K562 (cell line): ENCODE results near the gene DYRK1A. TPM values are rescaled to one million over a fixed set of nuclear protein-coding genes. Genes with fewer than 3 reads are reported as not detected.

Experiments used
- AFF4 ChIP-seq: sonication (generic); formaldehyde crosslinking; IDR thresholded peaks from 2 replicates; pipeline ENCODE4 v1.8.0; 2023; ENCODE audit warnings: mild to moderate bottlenecking, missing genetic modification reagents
- ATF6 ChIP-seq: sonication (generic); formaldehyde crosslinking; IDR thresholded peaks from 2 replicates; pipeline ENCODE4 v1.4.0; 2020; ENCODE audit warnings: mild to moderate bottlenecking, missing genetic modification reagents
- CBX3 ChIP-seq, 2 experiments: IDR thresholded peaks; 1 replicate in 1 of 2; 2 replicates in 1 of 2; pipeline ENCODE4 v1.6.1; 2012; ENCODE audit warnings: inconsistent platforms in 2 of 2, low read length in 2 of 2, borderline replicate concordance in 1 of 2, control low read depth in 1 of 2
- CREB3 ChIP-seq: fragments of 450-650 bp; conservative IDR thresholded peaks from 2 replicates; pipeline ENCODE4 v1.6.1; 2016; ENCODE audit warnings: missing genetic modification characterization, low read depth, mild to moderate bottlenecking, missing compliant biosample characterization, moderate library complexity
- FOXK2 ChIP-seq, 2 experiments: fragments of 450-650 bp; IDR thresholded peaks in 1 of 2; conservative IDR thresholded peaks in 1 of 2; 2 replicates each; pipeline ENCODE4 v1.6.1; 2016; ENCODE audit warnings: low read depth in 2 of 2, mild to moderate bottlenecking in 1 of 2
- HINFP ChIP-seq: fragments of 450-650 bp; conservative IDR thresholded peaks from 2 replicates; pipeline ENCODE4 v1.6.1; 2016; ENCODE audit warnings: missing genetic modification characterization, low read depth, mild to moderate bottlenecking, control low read depth, missing compliant biosample characterization
- LEF1 ChIP-seq: fragments of 450-650 bp; IDR thresholded peaks from 2 replicates; pipeline ENCODE4 v1.6.1; 2016; ENCODE audit warnings: mild to moderate bottlenecking
- NRF1 ChIP-seq, 2 experiments: fragments of 450-650 bp; IDR thresholded peaks in 1 of 2; conservative IDR thresholded peaks in 1 of 2; 2 replicates each; pipeline ENCODE4 v1.6.1; 2014; ENCODE audit warnings: mild to moderate bottlenecking in 2 of 2
- PREB ChIP-seq: sonication (generic); formaldehyde crosslinking; IDR thresholded peaks from 2 replicates; pipeline ENCODE4 v1.8.1; 2023; ENCODE audit warnings: mild to moderate bottlenecking, missing genetic modification reagents
- SP1 ChIP-seq: sonication (generic); formaldehyde crosslinking; IDR thresholded peaks from 2 replicates; pipeline ENCODE4 v1.8.1; 2022; ENCODE audit warnings: mild to moderate bottlenecking, missing genetic modification reagents
- TBL1XR1 ChIP-seq, 2 experiments: IDR thresholded peaks; 2 replicates each; pipeline ENCODE4 v1.6.1; 2012; ENCODE audit warnings: improper control_type of control experiment in 2 of 2, low read length in 2 of 2, mild to moderate bottlenecking in 1 of 2
- TRIM24 ChIP-seq, 2 experiments: fragments of 450-650 bp; IDR thresholded peaks; 2 replicates each; pipeline ENCODE4 v1.6.1; 2016
- ZEB2 ChIP-seq: fragments of 450-650 bp; IDR thresholded peaks from 2 replicates; pipeline ENCODE4 v1.6.1; 2016
- ZNF197 ChIP-seq: fragments of 200-800 bp; sonication (Bioruptor generic); IDR thresholded peaks from 2 replicates; pipeline ENCODE4 v1.6.1; 2016; ENCODE audit warnings: low read depth, missing genetic modification characterization, missing compliant biosample characterization
- ZNF280A ChIP-seq: fragments of 450-650 bp; IDR thresholded peaks from 2 replicates; pipeline ENCODE4 v1.6.1; 2018; ENCODE audit warnings: mild to moderate bottlenecking, low read depth; ENCODE audit not compliant: partially characterized antibody
- ZNF316 ChIP-seq: fragments of 450-650 bp; IDR thresholded peaks from 2 replicates; pipeline ENCODE4 v1.6.1; 2016
- ZNF778 ChIP-seq: fragments of 450-650 bp; formaldehyde crosslinking; IDR thresholded peaks from 2 replicates; pipeline ENCODE4 v1.4.0; 2020; ENCODE audit warnings: mild to moderate bottlenecking, moderate library complexity
- polyA plus RNA-seq, 8 experiments: library from polyadenylated mRNA; depleted of rRNA in 4 of 8; stranded (reverse) in 5 of 8; unstranded in 3 of 8; fragments of >200 nt; fragmentation: Nextera tagmentation in 2 of 8; fragmentation: Illumina TruSeq in 1 of 8; extraction: Ambion mirVana in 2 of 8; extraction: Trizol in 1 of 8; gene quantifications; 2 replicates each; pipeline versions ENCODE4 v1.2.1 to v1.2.3, GENCODE V29; 2011 to 2014; ENCODE audit warnings: inconsistent platforms in 1 of 8, missing spikeins in 1 of 8
- total RNA-seq, 7 experiments: library from RNA; depleted of rRNA in 6 of 7; stranded (reverse); fragments of >200 nt in 6 of 7; fragmentation: Illumina TruSeq in 2 of 7; extraction: Trizol in 2 of 7; gene quantifications; 2 replicates each; pipeline versions ENCODE4 v1.2.1 to v1.2.3, GENCODE V29; 2011 to 2021; ENCODE audit warnings: low replicate concordance in 1 of 7

The DYRK1A gene
- total and polyA plus RNA-seq, 9 of the 15 experiments (the other 6 are each of a cell fraction or from before 2014, with no cell fraction given), result 3.7 to 64.8 (median 42.3) TPM

GRCh38 chr21:37435120-37435519 is 68.5 kb downstream of the DYRK1A start (continued):
- no peak for TF ChIP-seq AFF4
- no peak for TF ChIP-seq ZNF197 (CRISPR knock-in tag)
- TF ChIP-seq ZNF280A, result no peak
- TF ChIP-seq SP1 (CRISPR knock-in tag), result no peak
- TF ChIP-seq ATF6 (CRISPR knock-in tag), result no peak
- TF ChIP-seq CREB3 (tag), result no peak
- 0 out of 2 replicates have a peak, but pooled peaks have one; percentile 47 for TF ChIP-seq LEF1
- TF ChIP-seq ZEB2, result no peak
- peak; percentile 45 for TF ChIP-seq ZNF316
- no peak for TF ChIP-seq ZNF778
- TF ChIP-seq TBL1XR1 (IDR thresholded peaks at IDR 0.05; ENCODE audit: low read length in 2 of 2), result peak in 1 of 2 experiments; percentile 20; a peak in 1 of 4 replicates
- TF ChIP-seq PREB (CRISPR knock-in tag), result no peak
- TF ChIP-seq HINFP (tag), result no peak
- TF ChIP-seq FOXK2 (conservative IDR thresholded peaks at IDR 0.05 in 1 of 2, IDR thresholded peaks at IDR 0.05 in 1 of 2; ENCODE audit: low read depth in 2 of 2), result peak; percentile 82 to 83; a peak in 3 of 4 replicates
- TF ChIP-seq TRIM24 (IDR thresholded peaks at IDR 0.05), result no peak
- peak in 1 of 2 experiments; percentile 40; a peak in 1 of 4 replicates for TF ChIP-seq NRF1 (conservative IDR thresholded peaks at IDR 0.05 in 1 of 2, IDR thresholded peaks at IDR 0.05 in 1 of 2)
- 0 out of 3 replicates have a peak, but pooled peaks of 1 of the 2 experiments have one; percentile 16 for TF ChIP-seq CBX3 (IDR thresholded peaks at IDR 0.05; ENCODE audit: borderline replicate concordance in 1 of 2, low read length in 2 of 2)
